ENCODE results near the gene ABCC8.
A peak's percentile ranks its signal among the peaks of the same experiment; 100 is the strongest.

Gene ABCC8

GRCh38 chr11:17402486-17402885 lies 74.2 kb downstream of the ABCC8 start:
- Histone ChIP-seq H3K27me3 (no peaks in the 10 kb centered on the region), H3K4me2 (no peak overlapping the region), H4K20me1 (no peaks in the 10 kb centered on the region), H3K9me3 (no peaks in the 10 kb centered on the region), H3K36me3 (no peaks in the 10 kb centered on the region), H3K9ac (no peak overlapping the region), H3K4me1 (peaks cover 65% of the 10 kb centered on the region), H3K27ac (no peak overlapping the region), H3K4me3 (no peak overlapping the region)
- no peak for TF ChIP-seq Cebpa-rat (IDR thresholded peaks at IDR 0.05)

DNA sequence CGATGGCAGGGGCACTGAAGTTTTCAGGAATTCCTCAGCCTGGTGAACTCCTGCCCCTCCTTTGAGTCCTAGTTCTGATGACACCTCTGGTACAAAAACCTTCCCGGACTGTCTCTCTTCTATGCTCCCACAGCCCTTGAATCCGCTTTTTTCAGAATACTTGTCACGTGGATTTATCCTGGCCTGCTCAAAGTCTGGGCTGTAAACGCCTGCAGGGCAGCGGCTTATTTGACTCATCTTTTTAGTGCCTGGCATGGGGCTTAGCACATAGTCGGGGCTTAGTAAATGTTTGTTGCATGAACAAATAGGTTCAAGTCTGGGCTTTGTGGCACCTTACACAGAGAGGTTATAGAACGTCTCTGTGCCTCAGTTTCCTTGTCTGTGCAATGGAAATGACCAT lies 74.8 kb downstream of the ABCC8 start:
- no peaks in the 10 kb centered on the region for H4K20me1 ChIP-seq
- peak overlapping the region; percentile 49; the same call in 1 of the 2 replicates for H3K27ac ChIP-seq
- no peak for TF ChIP-seq Cebpa-rat (IDR thresholded peaks at IDR 0.05)
- H3K4me2 ChIP-seq, result peak overlapping the region; percentile 52
- no peaks in the 10 kb centered on the region for H3K27me3 ChIP-seq
- no peaks in the 10 kb centered on the region for H3K9me3 ChIP-seq
- peaks cover 59% of the 10 kb centered on the region for H3K4me1 ChIP-seq
- no peak overlapping the region for H3K4me3 ChIP-seq
- H3K36me3 ChIP-seq, result no peaks in the 10 kb centered on the region
- no peak overlapping the region for H3K9ac ChIP-seq

GRCh38 chr11:17401316-17401715 lies 75.3 kb downstream of the ABCC8 start:
- Histone ChIP-seq H3K9me3 (no peaks in the 10 kb centered on the region), H3K4me2 (peak overlapping the region; percentile 52), H3K9ac (peak overlapping the region; percentile 5; the same call in 1 of the 2 replicates), H3K27me3 (no peaks in the 10 kb centered on the region), H3K27ac (peak overlapping the region; percentile 49; the same call in 1 of the 2 replicates), H3K36me3 (no peaks in the 10 kb centered on the region), H3K4me3 (no peak overlapping the region), H3K4me1 (peaks cover 54% of the 10 kb centered on the region), H4K20me1 (no peaks in the 10 kb centered on the region)
- TF ChIP-seq Cebpa-rat (IDR thresholded peaks at IDR 0.05), result no peak

GRCh38 chr11:17400048-17400775 lies 76.4 kb downstream of the ABCC8 start:
- H3K9ac ChIP-seq, result no peak overlapping the region
- no peaks in the 10 kb centered on the region for H3K9me3 ChIP-seq
- 0 out of 2 replicates have a peak overlapping the region, but pooled peaks have one; percentile 4 for H3K27ac ChIP-seq
- no peaks in the 10 kb centered on the region for H3K27me3 ChIP-seq
- H3K4me3 ChIP-seq, result no peak overlapping the region
- H3K36me3 ChIP-seq, result no peaks in the 10 kb centered on the region
- peaks cover 43% of the 10 kb centered on the region for H3K4me1 ChIP-seq
- peak overlapping the region; percentile 52 for H3K4me2 ChIP-seq
- no peaks in the 10 kb centered on the region for H4K20me1 ChIP-seq
- TF ChIP-seq Cebpa-rat (IDR thresholded peaks at IDR 0.05), result no peak

- Histone ChIP-seq H3K4me1 (peaks cover 33% of the 10 kb centered on the region), H3K27ac (no peak overlapping the region), H3K36me3 (no peaks in the 10 kb centered on the region), H3K9me3 (no peaks in the 10 kb centered on the region), H3K4me3 (no peak overlapping the region), H3K27me3 (no peaks in the 10 kb centered on the region), H3K4me2 (no peak overlapping the region), H4K20me1 (no peaks in the 10 kb centered on the region), H3K9ac (no peak overlapping the region)
- TF ChIP-seq Cebpa-rat (IDR thresholded peaks at IDR 0.05), result no peak
These were observed 77.4 kb downstream of the ABCC8 start for GRCh38 chr11:17399236-17399635.

GRCh38 chr11:17397311-17398002 lies 79.2 kb downstream of the ABCC8 start:
- TF ChIP-seq Cebpa-rat (IDR thresholded peaks at IDR 0.05), result no peak
- H3K36me3 ChIP-seq, result no peaks in the 10 kb centered on the region
- H3K4me3 ChIP-seq, result no peak overlapping the region
- no peaks in the 10 kb centered on the region for H4K20me1 ChIP-seq
- H3K27ac ChIP-seq, result no peak overlapping the region
- H3K9ac ChIP-seq, result no peak overlapping the region
- no peak overlapping the region for H3K4me2 ChIP-seq
- H3K9me3 ChIP-seq, result no peaks in the 10 kb centered on the region
- peaks cover 24% of the 10 kb centered on the region for H3K4me1 ChIP-seq
- no peaks in the 10 kb centered on the region for H3K27me3 ChIP-seq

GRCh38 chr11:17396598-17397310 lies 79.9 kb downstream of the ABCC8 start:
- Histone ChIP-seq H3K27ac (no peak overlapping the region), H4K20me1 (no peaks in the 10 kb centered on the region), H3K27me3 (no peaks in the 10 kb centered on the region), H3K9me3 (no peaks in the 10 kb centered on the region), H3K4me3 (no peak overlapping the region), H3K9ac (no peak overlapping the region), H3K4me2 (no peak overlapping the region), H3K4me1 (peaks cover 20% of the 10 kb centered on the region), H3K36me3 (no peaks in the 10 kb centered on the region)
- TF ChIP-seq Cebpa-rat (IDR thresholded peaks at IDR 0.05), result no peak

DNA sequence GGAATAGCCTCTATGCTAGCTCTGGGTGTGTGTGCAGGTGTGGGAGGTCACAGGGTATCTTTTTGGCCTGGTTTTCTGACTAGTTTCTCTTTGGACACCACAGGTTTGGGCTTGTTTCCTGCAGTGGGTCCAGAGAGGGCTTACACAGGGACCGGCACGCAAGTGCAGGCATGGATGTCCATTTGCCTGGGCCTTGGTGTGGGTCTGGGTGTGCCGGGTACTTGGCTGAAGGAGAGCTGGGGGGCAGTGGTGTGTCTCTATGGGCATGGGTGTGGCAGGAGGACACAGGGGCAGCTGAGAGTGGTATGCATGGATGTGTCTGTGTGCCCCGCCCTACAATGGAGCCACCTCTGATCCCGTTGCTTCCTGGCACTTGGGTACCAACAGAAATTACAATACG lies 80.7 kb downstream of the ABCC8 start:
- Histone ChIP-seq H3K27me3 (no peaks in the 10 kb centered on the region), H3K9me3 (no peaks in the 10 kb centered on the region), H3K9ac (no peak overlapping the region), H3K27ac (no peak overlapping the region), H3K4me3 (no peak overlapping the region), H4K20me1 (no peaks in the 10 kb centered on the region), H3K36me3 (no peaks in the 10 kb centered on the region), H3K4me2 (no peak overlapping the region), H3K4me1 (peaks cover 20% of the 10 kb centered on the region)
- TF ChIP-seq Cebpa-rat (IDR thresholded peaks at IDR 0.05), result no peak

DNA sequence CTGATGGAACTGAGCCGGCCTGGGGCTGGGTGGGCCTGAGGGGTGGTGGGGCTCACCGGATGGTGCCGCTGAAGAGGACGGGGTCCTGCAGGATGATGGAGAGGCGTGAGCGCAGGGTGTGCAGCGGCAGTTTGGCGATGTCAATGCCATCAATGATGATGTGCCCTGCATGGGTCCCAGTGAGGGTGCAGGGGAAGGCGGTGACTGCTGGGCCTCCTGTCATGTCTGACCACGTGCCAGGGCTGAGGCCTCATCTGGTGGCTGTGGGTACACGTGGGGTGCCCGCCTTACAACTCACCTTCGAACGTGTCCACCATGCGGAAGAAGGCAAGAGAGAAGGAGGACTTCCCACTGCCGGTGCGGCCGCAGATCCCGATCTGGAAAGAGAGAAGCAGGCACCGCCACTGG lies 81.1 kb downstream of the ABCC8 start:
- Histone ChIP-seq H3K4me3 (no peak overlapping the region), H3K4me2 (no peak overlapping the region), H3K27ac (no peak overlapping the region), H3K4me1 (peaks cover 20% of the 10 kb centered on the region), H3K36me3 (no peaks in the 10 kb centered on the region), H4K20me1 (no peaks in the 10 kb centered on the region), H3K27me3 (no peaks in the 10 kb centered on the region), H3K9ac (no peak overlapping the region), H3K9me3 (no peaks in the 10 kb centered on the region)
- no peak for TF ChIP-seq Cebpa-rat (IDR thresholded peaks at IDR 0.05)
